HG03342 (cell line): ENCODE data around the gene PRAMEF11.
"Not testable (repeated sequence)": the region's sequence is repeated elsewhere in the genome, so short reads cannot be mapped to it uniquely, and the experiment has no call there.

Experiments
- ATAC-seq: cut with Tn5 transposase; IDR thresholded peaks from one replicate; pipeline ENCODE4 v1.9.1; 2021; ENCODE audit warnings: mild to moderate bottlenecking, moderate library complexity; ENCODE audit not compliant: unreplicated experiment

Gene PRAMEF11

DNA sequence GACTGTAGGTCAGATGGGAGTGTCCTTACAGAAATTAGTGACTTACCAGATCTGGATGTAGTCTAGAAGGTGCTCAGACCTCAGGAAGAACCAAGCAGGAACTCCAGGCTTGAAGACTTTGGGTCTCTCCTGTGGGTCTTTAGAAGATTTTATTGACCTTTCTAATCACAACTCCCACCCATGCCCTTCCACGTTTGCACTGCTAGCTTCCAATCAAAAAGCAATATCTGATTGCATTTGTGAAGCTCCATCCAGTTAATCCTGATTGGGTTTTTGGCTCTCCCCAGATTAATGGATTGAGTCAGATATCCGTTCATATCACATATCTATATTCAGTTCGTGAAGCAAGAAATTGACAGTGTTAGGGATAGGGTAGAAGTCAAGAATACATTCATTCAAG, at the start of gene PRAMEF11:
Gene PRAMEF11 (minus strand): TSS at position 101 of the 400 bp plus-strand sequence. CDS start 2,621 bp downstream, outside the sequence.
- ATAC-seq, result not testable (repeated sequence)

DNA sequence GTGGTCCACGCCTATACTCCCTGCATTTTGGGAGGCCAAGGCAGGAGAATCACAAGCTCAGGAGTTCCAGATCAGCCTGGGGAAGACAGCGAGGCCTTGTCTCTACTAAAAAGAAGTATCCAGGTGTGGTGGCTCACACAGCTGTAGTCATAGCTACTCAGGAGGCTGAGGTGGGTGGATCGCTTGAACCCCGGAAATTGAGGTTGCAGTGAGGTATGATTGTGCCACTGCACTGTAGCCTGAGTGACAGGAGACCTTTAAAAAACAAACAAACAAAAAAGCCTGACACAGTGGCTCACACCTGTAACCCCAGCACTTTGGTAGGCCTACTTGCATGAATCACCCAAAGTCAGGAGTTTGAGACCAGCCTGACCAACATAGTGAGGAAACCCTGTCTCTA, 47.2 kb upstream of the PRAMEF11 start:
- not testable (repeated sequence) for ATAC-seq

DNA sequence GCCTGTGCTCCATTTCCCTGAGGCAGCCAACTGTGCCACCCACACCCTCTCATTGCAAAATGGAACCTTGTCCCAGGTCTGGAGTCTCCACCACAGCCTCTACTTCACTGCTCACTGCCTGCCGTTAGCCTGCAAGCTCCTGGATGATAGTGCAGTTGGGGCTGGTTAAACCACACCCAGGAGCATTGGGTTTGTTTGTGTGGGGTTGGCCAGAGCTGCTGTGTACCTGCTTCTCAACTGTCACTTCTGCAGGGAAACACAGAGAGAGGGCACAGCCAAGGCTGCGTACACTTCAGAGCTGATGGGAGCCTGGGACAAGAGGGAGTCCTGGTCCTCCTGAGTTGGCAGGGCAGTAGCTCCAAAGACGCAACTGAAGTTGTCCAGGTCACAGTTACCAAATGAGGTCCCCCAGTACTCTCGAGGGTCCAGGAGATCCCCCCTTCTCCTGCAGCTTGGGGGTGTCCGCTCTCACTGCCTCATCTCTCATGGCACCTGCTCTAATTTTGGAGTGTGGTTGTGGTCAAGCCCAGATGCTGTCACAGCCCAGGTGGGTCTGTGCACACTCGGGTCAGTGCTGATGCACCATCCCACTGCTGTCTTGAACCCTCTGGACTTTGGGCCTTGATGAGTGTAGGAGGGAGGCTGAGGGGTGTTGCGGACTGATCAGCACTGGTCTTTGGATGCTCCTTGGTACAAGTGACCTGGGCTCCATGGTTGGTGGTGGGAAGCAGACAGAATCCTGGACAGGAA, 32.1 kb upstream of the PRAMEF11 start:
- not testable (repeated sequence) for ATAC-seq

DNA sequence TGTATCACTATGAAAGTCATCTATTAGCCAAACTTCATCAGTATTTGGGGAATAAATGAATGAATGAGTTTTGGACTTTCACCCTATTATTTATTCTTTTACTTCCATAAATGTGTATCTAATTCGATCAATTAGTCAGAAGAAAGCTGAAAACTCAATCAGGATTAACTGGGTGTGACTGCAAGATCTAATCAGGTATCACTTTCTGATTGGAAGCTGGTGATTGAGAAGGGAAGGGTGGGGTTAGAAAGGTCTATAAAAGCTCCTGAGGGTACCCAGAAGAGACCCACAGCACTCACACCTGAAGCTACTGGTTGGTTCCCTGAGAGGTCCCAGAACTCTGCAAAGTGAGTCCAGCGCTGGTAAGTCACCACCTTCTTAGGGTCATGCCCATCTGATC, 25.6 kb upstream of the PRAMEF11 start, which contains the start of gene PRAMEF2:
Gene PRAMEF2 (plus strand): TSS at position 301 of the 400 bp plus-strand sequence. CDS start 1,924 bp downstream, outside the sequence.
- ATAC-seq, result not testable (repeated sequence)

DNA sequence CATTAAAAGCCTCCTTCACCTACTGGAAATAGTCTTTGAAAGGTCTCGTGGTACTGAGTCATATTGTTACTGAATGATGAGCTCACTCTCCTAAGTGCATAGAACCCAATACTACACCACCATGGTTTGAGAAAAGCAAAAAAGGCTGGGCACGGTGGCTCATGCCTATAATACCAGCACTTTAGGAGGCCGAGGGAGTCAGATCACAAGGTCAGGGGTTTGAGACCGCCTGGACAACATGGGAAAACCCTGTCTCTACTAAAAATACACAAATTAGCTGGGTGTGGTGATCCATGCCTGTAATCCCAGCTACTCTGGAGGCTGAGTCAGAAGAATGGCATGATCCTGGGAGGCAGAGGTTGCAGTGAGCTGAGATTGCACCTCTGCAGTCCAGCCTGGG, 20.6 kb upstream of the PRAMEF11 start:
- ATAC-seq, result no peak

DNA sequence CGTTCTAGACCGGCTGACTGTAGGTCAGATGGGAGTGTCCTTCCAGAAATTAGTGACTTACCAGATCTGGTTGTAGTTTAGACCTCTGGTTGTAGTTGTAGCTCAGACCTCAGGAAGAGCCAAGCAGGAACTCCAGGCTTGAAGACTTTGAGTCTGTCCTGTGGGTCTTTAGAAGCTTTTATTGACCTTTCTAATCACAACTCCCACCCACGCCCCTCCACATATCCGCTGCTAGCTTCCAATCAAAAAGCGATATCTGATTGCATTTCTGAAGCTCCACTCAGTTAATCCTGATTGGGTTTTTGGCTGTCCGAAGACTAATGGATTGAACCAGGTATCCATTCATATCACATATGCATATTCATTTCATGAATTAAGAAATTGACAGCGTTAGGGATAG, 17.4 kb upstream of the PRAMEF11 start, which contains the start of gene HNRNPCL1:
Gene HNRNPCL1 (minus strand): TSS at position 101 of the 400 bp plus-strand sequence. CDS start 431 bp downstream, outside the sequence.
- ATAC-seq, result not testable (repeated sequence)

DNA sequence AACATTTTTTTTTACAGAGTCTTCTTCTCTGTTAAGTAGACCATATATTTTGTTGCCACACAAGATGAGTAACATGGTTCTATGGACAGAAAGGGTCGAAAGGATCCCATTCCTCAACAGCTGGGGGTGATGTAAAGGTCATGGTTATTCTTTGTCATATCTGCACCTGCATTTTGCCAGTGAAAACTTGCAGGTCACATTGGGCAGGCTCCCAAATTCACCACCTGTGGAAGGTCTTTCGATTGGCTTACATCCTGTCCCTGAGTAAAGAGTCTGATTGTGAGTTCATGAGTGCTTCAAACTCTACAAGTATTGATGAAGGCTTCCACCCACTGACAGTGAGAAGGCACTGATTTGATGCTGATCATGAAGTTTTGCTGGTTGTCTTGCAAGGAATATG, 2.0 kb upstream of the PRAMEF11 start:
- ATAC-seq, result not testable (repeated sequence)

DNA sequence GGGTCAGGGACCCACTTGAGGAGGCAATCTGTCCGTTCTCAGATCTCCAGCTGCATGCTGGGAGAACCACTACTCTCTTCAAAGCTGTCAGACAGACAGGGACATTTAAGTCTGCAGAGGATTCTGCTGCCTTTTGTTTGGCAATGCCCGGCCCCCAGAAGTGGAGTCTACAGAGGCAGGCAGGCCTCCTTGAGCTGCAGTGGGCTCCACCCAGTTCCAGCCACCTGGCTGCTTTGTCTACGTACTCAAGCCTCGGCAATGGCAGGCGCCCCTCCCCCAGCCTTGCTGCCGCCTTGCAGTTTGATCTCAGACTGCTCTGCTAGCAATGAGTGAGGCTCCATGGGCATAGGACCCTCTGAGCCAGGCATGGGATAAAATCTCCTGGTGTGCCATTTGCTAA, 12.1 kb downstream of the PRAMEF11 start:
- not testable (repeated sequence) for ATAC-seq

DNA sequence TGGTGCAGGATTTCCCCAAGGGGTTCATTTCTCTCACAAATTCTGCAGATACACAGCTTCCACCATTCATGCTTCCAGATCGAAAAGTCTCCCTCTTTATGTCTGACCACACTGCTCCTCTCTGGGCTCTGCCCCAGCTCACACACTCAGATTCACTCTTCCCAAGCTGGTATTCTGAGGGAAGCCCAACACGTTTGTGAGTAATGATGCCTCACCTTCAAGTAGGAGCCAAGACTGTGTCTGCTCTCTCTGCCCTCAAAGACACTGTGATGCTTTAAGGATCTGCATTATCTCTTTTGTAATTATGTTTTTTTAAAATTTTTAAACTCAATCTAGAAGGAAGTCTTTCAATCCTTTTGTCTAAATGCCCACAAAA, 19.8 kb downstream of the PRAMEF11 start:
- ATAC-seq, result no peak

DNA sequence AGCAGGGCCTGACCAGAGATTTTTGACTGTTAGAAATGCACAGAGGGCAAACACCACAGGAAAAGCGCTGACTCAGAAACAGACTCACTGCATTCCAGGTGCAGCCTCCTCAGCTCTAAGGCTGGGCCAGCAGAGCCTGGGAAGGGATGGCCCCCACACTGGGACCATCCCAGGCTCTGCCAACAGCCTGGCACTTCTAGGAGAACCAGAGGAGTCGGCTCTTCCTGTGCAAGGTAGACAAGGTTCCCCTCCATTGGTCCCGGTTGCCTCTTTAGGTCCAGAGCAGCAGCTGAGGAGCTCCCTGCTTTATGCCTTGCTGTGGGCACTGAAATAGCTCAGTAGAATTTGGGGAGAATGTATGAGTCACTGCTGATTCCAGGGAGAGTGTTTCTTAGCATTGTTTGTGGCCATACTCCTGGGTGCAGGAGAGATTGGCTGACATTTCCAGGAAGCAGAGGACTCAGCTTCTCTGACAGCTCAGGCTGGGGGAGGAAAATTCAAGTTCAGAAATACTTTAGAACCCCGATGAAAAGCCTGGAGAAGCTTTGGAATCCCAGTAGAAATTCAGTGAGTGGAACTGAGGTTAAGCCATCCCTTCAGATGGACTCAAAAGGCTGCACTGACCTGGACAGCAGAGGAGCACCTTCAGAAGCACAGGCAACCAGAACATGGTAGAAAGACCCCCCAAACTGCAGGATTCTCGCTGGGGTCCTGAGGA, 20.4 kb downstream of the PRAMEF11 start:
- ATAC-seq, result no peak

DNA sequence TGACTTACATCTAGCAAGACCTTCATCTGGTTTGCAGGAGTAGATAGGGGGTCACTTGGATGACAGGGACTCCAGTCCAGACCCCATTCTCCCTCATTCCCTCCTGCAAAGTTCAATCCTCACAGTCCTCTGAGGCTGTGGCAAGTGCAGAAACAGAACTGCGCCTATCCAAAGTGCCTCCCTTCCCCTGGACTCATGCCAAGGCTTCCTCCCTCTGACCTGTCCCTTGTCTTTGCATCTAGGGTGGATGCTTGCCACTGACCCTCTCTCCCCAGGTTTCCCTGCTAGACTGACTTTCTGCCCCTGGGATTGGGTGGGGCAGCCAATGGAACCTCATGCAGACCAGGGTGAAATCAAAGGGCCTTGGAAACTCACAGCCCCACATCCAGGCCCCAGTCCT, 21.3 kb downstream of the PRAMEF11 start:
- no peak for ATAC-seq

DNA sequence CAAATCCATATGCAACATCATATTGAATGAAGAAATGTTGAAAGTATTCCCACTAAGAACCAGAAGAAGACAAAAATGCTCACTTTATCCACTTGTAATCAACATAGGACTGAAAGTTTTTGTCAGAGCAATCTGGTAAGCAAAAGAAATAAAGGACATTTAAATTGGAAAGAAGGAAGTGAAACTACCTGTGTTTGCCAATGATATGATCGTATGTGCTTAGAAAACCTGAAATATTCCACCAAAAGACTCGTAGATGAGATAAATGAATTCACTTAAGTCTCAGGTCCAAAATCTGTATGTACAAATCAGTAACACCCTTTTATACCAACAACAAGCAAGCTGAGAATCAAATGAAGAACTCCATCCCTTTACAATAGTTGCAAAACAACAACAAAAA, 31.5 kb downstream of the PRAMEF11 start:
- no peak for ATAC-seq

DNA sequence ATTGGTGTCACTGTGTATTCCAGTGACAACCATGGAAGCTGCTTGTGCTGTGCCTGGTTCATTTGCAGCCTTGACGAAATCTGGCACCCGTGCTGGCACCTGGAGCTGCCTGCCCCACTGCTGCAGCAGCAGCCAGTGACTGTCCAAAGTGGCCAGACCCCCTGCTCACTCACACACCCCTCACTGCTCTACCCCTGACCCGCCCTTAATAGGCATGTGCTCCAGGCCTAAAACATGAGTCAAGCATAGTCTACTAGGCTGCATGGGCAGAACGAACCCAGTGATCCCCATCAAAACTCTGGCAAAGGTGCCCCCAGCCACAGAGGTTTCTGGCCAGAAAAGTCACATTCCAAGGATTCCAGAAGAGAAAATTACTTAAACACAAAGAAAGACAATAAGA, 32.3 kb downstream of the PRAMEF11 start:
- no peak for ATAC-seq

DNA sequence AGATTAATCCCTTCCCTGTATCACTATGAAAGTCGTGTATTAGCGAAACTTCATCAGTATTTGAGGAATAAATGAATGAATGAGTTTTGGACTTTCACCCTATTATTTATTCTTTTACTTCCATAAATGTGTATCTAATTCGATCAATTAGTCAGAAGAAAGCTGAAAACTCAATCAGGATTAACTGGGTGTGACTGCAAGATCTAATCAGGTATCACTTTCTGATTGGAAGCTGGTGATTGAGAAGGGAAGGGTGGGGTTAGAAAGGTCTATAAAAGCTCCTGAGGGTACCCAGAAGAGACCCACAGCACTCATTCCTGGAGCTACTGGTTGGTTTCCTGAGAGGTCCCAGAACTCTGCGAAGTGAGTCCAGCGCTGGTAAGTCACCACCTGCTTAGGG, 40.1 kb downstream of the PRAMEF11 start, which contains the start of gene PRAMEF1:
Gene PRAMEF1 (plus strand): TSS at position 301 of the 400 bp plus-strand sequence. CDS start 1,831 bp downstream, outside the sequence.
- not testable (repeated sequence) for ATAC-seq

DNA sequence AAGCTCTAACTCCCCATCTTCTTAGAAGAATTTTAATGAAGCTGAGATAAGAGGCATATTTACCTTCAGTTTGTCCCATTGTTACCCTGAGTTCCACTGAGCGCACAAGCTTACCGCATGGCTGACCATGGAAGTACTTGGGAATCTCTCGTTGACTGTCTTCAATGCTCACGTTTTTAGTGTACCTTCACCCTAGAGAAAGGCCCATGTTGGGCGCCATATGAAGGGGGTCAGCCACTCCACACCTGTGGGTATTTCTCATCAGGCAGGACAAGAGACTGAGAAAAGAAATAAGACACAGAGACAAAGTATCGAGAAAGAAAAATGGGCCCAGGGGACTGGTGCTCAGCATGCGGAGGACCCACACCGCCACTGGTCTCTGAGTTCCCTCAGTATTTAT, 46.5 kb downstream of the PRAMEF11 start:
- ATAC-seq, result not testable (repeated sequence)

DNA sequence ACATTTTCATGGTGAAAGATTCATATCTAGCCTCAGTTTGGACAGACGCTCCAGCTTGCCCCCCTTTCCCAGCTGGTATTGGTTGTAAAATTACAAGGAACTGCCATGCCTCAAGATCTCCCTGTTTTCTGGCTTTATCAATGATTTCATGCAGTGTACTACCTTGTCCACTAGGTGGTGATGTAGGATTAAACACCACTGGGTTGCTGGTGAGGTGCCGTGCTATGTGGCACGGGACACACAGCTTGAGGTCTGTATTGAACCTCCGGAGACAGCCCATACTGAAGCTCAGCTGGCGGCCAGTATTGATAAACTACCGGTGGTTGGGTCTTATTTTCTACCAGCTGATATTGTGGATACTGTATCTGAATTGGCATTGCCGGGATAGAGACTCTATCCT, 47.4 kb downstream of the PRAMEF11 start:
- not testable (repeated sequence) for ATAC-seq

DNA sequence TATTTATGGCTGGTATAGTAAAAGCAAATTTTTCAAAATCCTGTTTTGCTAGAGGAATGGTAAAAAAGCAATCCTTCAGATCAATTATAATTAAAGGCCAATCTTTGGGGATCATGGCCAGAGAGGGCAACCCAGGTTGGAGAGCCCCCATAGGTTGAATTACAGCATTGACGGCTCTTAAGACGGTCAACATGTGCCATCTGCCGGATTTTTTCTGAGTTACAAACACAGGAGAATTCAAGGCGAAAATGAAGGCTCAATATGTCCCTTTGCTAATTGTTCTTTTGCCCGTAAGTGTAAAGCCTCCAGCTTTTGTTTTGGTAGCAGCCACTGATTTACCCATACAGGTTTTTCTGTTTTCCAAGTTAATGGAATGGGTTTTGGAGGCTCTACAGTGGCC, 49.7 kb downstream of the PRAMEF11 start:
- ATAC-seq, result not testable (repeated sequence)

DNA sequence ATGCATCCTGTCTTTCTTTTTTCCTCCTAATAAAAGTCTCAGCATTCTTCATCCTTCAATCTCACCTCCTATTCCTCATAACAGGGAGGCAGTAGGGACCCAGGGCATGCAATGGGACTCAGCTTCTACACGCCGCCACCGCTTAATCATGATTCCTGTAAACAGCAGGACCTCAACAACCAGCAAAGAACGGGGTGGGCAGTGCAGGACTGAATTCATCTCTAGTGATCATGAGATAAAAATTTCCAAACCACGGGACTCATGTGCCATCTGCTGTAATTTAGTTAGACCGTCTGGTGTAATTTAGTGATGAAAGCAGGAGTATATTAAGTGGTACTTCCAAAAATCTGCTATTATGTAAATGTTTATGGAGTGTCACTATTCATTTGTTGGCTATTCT, 52.3 kb downstream of the PRAMEF11 start:
- no peak for ATAC-seq

DNA sequence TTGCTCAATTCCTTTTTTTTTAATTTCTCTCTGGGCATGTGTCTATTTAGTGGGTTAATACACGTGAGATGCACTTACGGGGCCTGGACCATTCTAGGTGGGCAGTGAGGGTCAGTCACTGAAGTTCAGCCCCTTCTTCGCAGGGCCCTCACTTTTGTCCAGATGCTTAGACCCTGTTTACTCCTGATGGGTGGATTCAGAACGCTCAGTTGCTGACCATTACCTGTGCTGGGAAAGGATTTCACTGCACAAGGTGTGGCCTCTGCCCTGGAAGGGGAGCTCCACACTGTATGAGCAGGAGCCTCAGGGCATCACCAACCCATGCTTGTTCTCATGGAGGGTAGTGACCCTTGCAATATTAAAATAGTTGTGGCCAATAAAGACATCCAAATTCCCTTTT, 53.1 kb downstream of the PRAMEF11 start:
- no peak for ATAC-seq

DNA sequence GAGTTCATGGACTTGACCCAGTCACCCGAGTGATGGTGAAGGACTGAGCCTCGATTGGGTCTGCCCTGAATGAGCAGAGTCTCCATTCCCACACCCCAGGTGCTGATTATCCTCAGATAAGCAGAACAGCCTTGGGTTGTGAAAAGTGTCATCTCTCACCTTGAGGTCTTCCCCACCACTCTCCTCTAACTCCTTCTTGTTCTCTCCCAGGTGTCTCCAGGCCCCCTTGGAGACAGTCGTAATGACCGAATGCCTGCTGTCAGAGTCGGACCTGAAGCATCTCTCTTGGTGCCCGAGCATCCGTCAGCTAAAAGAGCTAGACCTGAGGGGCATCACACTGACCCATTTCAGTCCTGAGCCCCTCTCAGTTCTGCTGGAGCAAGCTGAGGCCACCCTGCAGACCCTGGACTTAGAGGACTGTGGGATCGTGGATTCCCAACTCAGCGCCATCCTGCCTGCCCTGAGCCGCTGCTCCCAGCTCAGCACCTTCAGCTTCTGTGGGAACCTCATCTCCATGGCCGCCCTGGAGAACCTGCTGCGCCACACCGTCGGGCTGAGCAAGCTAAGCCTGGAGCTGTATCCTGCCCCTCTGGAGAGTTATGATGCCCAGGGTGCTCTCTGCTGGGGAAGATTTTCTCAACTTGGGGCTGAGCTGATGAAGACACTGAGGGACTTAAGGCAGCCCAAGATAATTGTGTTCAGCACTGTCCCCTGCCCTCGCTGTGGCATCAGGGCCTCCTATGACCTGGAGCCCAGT, 54.2 kb downstream of the PRAMEF11 start:
- ATAC-seq, result no peak

DNA sequence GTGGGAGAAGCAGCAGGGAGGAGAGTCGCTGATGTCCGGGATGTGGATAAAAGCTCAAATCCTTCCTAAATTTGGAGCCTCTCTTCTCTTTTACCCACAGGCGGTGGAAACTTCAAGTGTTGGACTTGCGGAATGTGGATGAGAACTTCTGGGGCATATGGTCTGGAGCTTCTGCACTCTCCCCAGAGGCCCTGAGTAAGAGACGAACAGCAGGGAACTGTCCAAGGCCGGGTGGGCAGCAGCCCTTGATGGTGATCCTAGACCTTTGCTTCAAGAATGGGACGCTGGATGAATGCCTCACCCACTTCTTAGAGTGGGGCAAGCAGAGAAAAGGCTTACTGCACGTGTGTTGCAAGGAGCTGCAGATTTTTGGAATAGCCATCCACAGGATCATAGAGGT, 55.8 kb downstream of the PRAMEF11 start:
- no peak for ATAC-seq
